GM23338 (cell line): ENCODE results near the gene OR13A1.
"Not testable (repeated sequence)": the region's sequence is repeated elsewhere in the genome, so short reads cannot be mapped to it uniquely, and the experiment has no call there.

Experiments
- CREB1 ChIP-seq: fragments of 250-450 bp; sonication (Bioruptor Pico); IDR thresholded peaks from 2 replicates; pipeline ENCODE4 v1.5.0; 2020; ENCODE audit warnings: low read depth, mild to moderate bottlenecking, moderate library complexity
- CTCF ChIP-seq, 2 experiments: fragments of 200-600 bp in 1 of 2; sonication (generic) in 1 of 2; conservative IDR thresholded peaks; 2 replicates each; pipeline versions ENCODE4 v1.5.1 to v1.6.1; 2016 to 2017; ENCODE audit warnings: antibody characterized with exemption in 2 of 2, low read depth in 2 of 2, mild to moderate bottlenecking in 2 of 2, moderate library complexity in 1 of 2
- ETS1 ChIP-seq: IDR thresholded peaks from 2 replicates; pipeline ENCODE4 v1.6.1; 2016; ENCODE audit warnings: antibody characterized with exemption
- EZH2 ChIP-seq: fragments of 200-600 bp; sonication (generic); IDR thresholded peaks from one replicate; pipeline ENCODE4 v1.8.0; 2017; ENCODE audit warnings: antibody characterized with exemption, mild to moderate bottlenecking, low read depth; ENCODE audit not compliant: unreplicated experiment
- EZH2phosphoT487 ChIP-seq: fragments of 200-600 bp; sonication (generic); IDR thresholded peaks from one replicate; pipeline ENCODE4 v1.8.1; 2018; ENCODE audit warnings: antibody characterized with exemption; ENCODE audit not compliant: unreplicated experiment
- JUNB ChIP-seq: IDR thresholded peaks from one replicate; pipeline ENCODE4 v1.6.1; 2016; ENCODE audit warnings: antibody characterized with exemption; ENCODE audit not compliant: unreplicated experiment
- NANOG ChIP-seq: IDR thresholded peaks from 2 replicates; pipeline ENCODE4 v1.6.1; 2016; ENCODE audit warnings: antibody characterized with exemption, borderline replicate concordance
- POLR2AphosphoS5 ChIP-seq: IDR thresholded peaks from 2 replicates; pipeline ENCODE4 v1.6.1; 2016; ENCODE audit warnings: antibody characterized with exemption, low read depth
- REST ChIP-seq: IDR thresholded peaks from one replicate; pipeline ENCODE4 v1.6.1; 2018; ENCODE audit warnings: antibody characterized with exemption; ENCODE audit not compliant: unreplicated experiment
- STAT1 ChIP-seq: IDR thresholded peaks from one replicate; pipeline ENCODE4 v1.6.1; 2016; ENCODE audit warnings: antibody characterized with exemption; ENCODE audit not compliant: unreplicated experiment
- ZNF114 ChIP-seq: fragments of 250-450 bp; sonication (Bioruptor Pico); IDR thresholded peaks from 2 replicates; pipeline ENCODE4 v1.5.0; 2020; ENCODE audit warnings: mild to moderate bottlenecking, moderate library complexity
- ZNF331 ChIP-seq: fragments of 250-450 bp; sonication (Bioruptor Pico); IDR thresholded peaks from 2 replicates; pipeline ENCODE4 v1.5.0; 2020; ENCODE audit warnings: low read depth, mild to moderate bottlenecking, moderate library complexity
- ZNF462 ChIP-seq: fragments of 250-450 bp; sonication (Bioruptor Pico); IDR thresholded peaks from 2 replicates; pipeline ENCODE4 v1.5.0; 2020; ENCODE audit warnings: mild to moderate bottlenecking, moderate library complexity

GRCh38 chr10:45358961-45359360 is 43.6 kb upstream of the OR13A1 start:
- not testable (repeated sequence) for TF ChIP-seq REST; POLR2AphosphoS5; CTCF (conservative IDR thresholded peaks at IDR 0.05; ENCODE audit: low read depth in 2 of 2); EZH2phosphoT487; JUNB; EZH2; NANOG; CREB1; ETS1; STAT1; ZNF114 (CRISPR knock-in tag); ZNF331 (CRISPR knock-in tag); ZNF462 (CRISPR knock-in tag)
